ENCODE measurements around the gene BIRC2.

DNA sequence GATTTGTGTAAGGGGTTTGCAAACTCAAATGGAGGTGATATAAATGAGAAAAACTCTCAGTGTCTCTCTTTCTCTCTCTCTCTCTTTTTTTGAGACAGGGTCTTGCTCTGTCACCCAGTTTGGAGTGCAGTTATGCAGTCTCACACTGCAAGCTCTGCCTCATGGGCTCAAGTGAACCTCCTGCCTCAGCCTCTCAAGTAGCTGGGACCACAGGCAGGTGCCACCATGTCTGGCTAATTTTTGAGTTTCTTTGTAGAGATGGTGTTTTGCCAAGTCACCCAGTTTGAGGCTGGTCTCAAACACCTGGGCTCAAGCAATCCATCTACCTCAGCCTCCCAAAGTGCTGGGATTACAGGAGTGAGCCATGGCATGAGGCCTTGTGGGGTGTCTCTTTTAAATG is 26.8 kb upstream of the BIRC2 start:
- TF ChIP-seq SMARCC2 (IDR thresholded peaks at IDR 0.05; ENCODE audit: low read depth) = no peak
- TF ChIP-seq HNRNPK (IDR thresholded peaks at IDR 0.05; ENCODE audit: low read depth, low read length, poor library complexity, severe bottlenecking) = no peak
- no peak for TF ChIP-seq ZNF232 (CRISPR knock-in tag; IDR thresholded peaks at IDR 0.05)
- no peak for TF ChIP-seq SRSF9 (IDR thresholded peaks at IDR 0.05; ENCODE audit: borderline replicate concordance, low read depth, low read length)
- no peak for TF ChIP-seq POLR3G (IDR thresholded peaks at IDR 0.05; ENCODE audit: extremely low read depth, insufficient read length, insufficient replicate concordance)

Data from K562 (cell line).